GM12874 (cell line): ENCODE measurements around the gene B4GALT3.

ENCODE experiments used
- TF ChIP-seq, protein P1 (sequence below): IDR thresholded peaks from 2 replicates; pipeline ENCODE4 v1.5.1; 2011; ENCODE audit warnings: low read depth, mild to moderate bottlenecking, control low read depth, low read length, moderate library complexity; ENCODE audit not compliant: insufficient read depth

Gene B4GALT3

DNA sequence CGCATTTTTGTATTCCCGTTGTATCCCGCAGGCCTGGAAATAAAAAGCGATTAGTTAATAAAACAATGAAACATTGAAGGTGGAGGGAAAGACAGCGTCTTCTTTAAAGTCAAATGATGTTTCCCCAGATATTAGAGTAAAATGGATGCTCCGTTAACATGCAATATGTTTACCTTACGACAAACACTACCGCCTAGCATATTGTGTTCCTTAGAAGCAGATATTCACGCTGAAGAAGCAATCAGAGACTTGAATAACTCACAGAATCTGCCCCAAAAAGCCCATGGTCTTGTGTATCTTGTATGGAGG, 583 bp upstream of the B4GALT3 start:
- TF ChIP-seq, protein P1, sequence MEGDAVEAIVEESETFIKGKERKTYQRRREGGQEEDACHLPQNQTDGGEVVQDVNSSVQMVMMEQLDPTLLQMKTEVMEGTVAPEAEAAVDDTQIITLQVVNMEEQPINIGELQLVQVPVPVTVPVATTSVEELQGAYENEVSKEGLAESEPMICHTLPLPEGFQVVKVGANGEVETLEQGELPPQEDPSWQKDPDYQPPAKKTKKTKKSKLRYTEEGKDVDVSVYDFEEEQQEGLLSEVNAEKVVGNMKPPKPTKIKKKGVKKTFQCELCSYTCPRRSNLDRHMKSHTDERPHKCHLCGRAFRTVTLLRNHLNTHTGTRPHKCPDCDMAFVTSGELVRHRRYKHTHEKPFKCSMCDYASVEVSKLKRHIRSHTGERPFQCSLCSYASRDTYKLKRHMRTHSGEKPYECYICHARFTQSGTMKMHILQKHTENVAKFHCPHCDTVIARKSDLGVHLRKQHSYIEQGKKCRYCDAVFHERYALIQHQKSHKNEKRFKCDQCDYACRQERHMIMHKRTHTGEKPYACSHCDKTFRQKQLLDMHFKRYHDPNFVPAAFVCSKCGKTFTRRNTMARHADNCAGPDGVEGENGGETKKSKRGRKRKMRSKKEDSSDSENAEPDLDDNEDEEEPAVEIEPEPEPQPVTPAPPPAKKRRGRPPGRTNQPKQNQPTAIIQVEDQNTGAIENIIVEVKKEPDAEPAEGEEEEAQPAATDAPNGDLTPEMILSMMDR: no peak

DNA sequence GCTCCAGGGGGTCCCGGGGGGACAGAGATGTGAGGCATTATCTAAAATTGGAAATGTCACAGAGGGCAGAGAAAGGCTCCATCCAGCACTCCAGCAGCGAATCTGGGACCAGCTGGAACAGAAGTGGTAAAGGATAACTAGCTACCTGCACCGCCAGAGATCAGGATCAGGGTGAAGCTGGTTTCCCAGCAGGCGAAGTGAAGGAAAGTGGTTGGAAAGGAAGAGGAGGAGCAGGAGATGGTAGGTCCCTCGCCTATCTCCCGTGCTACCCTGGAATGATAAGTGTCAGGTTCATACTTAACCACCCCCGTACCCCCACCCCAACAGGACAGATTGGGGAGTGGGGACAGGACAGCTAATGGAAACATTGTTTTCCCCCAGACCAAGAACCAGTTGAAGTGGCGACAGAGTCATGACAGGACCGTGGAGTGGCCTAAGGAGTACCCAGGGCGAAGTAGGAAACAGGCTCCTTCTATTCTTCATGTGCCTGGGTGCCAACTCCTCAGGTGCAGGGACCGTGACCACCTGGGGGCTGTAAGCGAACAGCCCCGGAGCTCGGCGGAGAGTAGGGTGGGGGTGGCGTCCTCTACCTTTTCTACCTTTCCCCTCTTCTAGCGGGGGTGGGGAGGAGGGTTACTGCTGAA, 717 bp downstream of the B4GALT3 start:
- TF ChIP-seq, protein P1: no peak

DNA sequence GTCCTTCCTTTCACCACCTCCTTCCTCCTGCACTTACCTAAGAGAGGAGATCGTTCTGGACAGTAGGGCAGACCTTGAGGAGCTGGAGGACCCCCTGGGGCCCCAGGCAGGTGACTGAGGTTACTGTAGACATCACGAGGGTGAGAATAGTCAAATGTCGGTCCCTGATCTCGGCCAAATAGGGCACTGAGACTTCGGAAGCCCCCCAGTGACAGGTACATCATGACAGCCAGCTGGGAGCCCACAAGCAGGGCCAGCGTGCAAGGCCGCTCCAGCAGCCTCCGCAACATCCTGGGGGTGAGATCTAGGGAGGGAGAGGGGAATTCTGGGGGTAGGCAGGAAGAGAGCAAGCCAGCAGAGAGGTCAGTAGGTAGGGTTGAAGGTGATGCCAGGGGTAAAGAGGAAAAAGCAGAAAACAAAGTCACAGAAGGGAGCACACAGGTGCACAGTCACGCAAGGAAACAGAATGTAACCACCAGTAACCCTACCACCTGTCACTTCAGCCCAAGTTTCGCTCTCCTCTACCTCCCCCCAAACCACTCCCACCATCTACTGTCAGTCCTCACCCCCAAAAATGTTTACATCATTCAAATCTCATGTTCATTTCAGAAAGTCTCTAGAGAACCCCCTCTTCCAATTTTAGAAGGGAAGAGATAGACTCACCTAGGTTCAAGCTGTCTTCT, 1.4 kb downstream of the B4GALT3 start:
- TF ChIP-seq, protein P1: no peak

DNA sequence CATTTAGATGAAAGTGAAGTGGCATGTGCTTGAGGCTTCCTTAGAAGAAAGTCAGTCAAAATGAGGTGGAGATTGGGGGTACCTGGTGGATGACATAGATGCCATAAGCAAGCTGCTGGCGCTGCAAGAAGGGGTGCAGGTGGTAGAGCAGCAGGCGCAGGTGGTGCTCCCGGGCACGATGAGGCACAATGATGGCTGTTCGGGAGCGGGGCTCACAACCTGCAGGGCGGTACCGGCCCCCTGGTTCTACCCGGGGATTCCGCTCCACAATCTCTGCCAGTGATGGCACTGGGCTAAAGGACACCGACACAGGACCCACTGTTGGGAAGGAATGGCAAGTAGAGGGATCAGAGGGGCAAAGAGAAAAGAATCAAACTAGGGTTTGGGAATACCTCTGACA, 2.4 kb downstream of the B4GALT3 start:
- TF ChIP-seq, protein P1: no peak

DNA sequence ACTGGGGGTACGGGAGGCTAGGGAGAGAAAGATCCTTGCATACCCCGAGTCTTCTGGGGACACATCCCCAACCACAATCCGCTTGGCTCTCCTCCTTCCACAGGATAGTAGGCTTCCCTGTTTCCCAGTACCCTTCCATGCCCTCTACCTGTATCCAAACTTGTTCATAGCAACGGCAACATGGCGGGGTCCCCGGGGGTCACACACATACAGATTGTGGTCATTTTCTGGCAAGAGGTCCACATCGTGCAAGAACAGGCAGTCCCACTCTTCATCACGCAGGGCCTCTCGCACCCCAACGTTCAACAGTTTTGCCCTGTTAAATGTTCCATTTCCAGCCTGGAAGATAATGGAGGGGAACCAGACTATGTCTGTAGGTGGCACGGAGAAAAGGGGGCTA, 3.6 kb downstream of the B4GALT3 start:
- TF ChIP-seq, protein P1: no peak

DNA sequence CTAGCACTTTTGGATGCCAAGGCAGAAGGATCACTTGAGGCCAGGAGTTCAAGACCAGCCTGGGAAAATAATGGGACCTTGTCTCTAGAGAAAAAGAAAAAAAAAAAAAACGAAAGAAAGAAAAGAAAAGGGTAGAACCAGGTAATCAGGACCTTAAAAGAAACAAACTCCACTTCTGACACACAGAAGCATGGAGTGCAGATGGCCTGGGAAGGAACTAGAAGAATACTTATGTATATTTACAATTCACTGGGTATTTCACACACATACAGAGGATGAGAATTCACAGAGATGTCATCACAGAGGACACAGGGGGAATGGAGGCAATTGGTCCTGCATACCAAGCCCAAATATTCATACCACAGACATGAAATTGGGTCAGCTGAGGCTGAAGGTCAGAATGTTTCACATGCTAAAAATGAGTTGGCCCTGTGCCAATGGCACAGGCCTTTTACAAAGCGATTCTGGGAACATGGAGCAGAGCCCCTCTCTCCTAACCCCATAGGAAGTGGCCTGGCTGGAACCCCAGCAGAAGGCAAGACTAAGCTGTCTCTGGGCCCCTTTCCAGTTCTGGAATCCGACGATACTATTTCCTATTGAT, 4.4 kb downstream of the B4GALT3 start:
- TF ChIP-seq, protein P1: no peak

DNA sequence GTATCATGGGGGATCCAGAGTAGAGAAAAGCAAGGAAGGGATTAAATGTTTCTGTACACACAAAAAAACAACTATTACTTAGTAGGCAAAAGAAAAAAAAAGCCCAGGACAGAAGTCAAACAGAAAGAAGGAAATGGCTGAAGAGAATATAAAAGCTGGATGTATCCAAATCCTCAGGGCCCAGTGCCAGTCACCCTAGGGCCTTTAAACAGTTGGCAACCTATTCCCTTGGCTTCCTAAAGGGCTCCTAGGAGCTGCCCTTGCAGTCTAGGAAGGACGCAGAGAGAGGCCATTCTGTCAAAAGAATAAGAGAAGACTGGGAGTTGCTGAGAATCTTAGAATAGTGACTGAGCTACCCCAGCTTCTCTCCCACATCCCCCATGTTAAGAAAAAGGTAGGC, 5.0 kb downstream of the B4GALT3 start:
- TF ChIP-seq, protein P1: no peak
